Measurements from ENCODE around the gene SLC25A23.
A peak's percentile ranks its signal among the peaks of the same experiment; 100 is the strongest.

Gene SLC25A23

GRCh38 chr19:6460099-6460884, 700 bp upstream of the SLC25A23 start (continued):
- TF ChIP-seq PATZ1 (tag by site-specific recombination; IDR thresholded peaks at IDR 0.05) = peak; percentile 95
- 0 out of 2 replicates have a peak, but pooled peaks have one; percentile 17 for TF ChIP-seq ZNF302 (tag by site-specific recombination; IDR thresholded peaks at IDR 0.05; ENCODE audit: low read depth)
- no peak for TF ChIP-seq ZNF274 (IDR thresholded peaks at IDR 0.05; ENCODE audit: low read length)
- no peak for TF ChIP-seq ZNF274 (tag by site-specific recombination; IDR thresholded peaks at IDR 0.05; ENCODE audit: borderline replicate concordance)
- peak; percentile 72; the same call in 1 of the 2 replicates for TF ChIP-seq REPIN1 (tag by site-specific recombination; IDR thresholded peaks at IDR 0.05; ENCODE audit: low read depth)
- peak; percentile 91 for TF ChIP-seq ZNF24 (tag by site-specific recombination; IDR thresholded peaks at IDR 0.05)
- no peak for TF ChIP-seq ZNF138 (tag by site-specific recombination; IDR thresholded peaks at IDR 0.05; ENCODE audit: borderline replicate concordance)
- TF ChIP-seq, protein P1, sequence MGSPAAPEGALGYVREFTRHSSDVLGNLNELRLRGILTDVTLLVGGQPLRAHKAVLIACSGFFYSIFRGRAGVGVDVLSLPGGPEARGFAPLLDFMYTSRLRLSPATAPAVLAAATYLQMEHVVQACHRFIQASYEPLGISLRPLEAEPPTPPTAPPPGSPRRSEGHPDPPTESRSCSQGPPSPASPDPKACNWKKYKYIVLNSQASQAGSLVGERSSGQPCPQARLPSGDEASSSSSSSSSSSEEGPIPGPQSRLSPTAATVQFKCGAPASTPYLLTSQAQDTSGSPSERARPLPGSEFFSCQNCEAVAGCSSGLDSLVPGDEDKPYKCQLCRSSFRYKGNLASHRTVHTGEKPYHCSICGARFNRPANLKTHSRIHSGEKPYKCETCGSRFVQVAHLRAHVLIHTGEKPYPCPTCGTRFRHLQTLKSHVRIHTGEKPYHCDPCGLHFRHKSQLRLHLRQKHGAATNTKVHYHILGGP (tag by site-specific recombination; IDR thresholded peaks at IDR 0.05) = no peak
- TF ChIP-seq ZNF121 (tag by site-specific recombination; IDR thresholded peaks at IDR 0.05) = peak; percentile 50; the same call in 1 of the 2 replicates
- TF ChIP-seq, protein P2, sequence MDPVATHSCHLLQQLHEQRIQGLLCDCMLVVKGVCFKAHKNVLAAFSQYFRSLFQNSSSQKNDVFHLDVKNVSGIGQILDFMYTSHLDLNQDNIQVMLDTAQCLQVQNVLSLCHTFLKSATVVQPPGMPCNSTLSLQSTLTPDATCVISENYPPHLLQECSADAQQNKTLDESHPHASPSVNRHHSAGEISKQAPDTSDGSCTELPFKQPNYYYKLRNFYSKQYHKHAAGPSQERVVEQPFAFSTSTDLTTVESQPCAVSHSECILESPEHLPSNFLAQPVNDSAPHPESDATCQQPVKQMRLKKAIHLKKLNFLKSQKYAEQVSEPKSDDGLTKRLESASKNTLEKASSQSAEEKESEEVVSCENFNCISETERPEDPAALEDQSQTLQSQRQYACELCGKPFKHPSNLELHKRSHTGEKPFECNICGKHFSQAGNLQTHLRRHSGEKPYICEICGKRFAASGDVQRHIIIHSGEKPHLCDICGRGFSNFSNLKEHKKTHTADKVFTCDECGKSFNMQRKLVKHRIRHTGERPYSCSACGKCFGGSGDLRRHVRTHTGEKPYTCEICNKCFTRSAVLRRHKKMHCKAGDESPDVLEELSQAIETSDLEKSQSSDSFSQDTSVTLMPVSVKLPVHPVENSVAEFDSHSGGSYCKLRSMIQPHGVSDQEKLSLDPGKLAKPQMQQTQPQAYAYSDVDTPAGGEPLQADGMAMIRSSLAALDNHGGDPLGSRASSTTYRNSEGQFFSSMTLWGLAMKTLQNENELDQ (tag by site-specific recombination; IDR thresholded peaks at IDR 0.05; ENCODE audit: low read depth) = 0 out of 2 replicates have a peak, but pooled peaks have one; percentile 14
- TF ChIP-seq ZNF10 (tag by site-specific recombination; IDR thresholded peaks at IDR 0.05) = 0 out of 2 replicates have a peak, but pooled peaks have one; percentile 18
- peak; percentile 92; the same call in 1 of the 2 replicates for TF ChIP-seq KLF7 (tag by site-specific recombination; IDR thresholded peaks at IDR 0.05; ENCODE audit: borderline replicate concordance)
- no peak for TF ChIP-seq ZFP41 (tag by site-specific recombination; IDR thresholded peaks at IDR 0.05; ENCODE audit: borderline replicate concordance)
- 0 out of 2 replicates have a peak, but pooled peaks have one; percentile 71 for TF ChIP-seq RBAK (tag by site-specific recombination; IDR thresholded peaks at IDR 0.05)
- peak; percentile 94 for TF ChIP-seq KLF10 (tag by site-specific recombination; IDR thresholded peaks at IDR 0.05)
- peak; percentile 62; the same call in 1 of the 2 replicates for TF ChIP-seq YY2 (tag by site-specific recombination; IDR thresholded peaks at IDR 0.05)
- TF ChIP-seq SCRT1 (tag by site-specific recombination; IDR thresholded peaks at IDR 0.05; ENCODE audit: borderline replicate concordance) = peak; percentile 96
- TF ChIP-seq, protein P3, sequence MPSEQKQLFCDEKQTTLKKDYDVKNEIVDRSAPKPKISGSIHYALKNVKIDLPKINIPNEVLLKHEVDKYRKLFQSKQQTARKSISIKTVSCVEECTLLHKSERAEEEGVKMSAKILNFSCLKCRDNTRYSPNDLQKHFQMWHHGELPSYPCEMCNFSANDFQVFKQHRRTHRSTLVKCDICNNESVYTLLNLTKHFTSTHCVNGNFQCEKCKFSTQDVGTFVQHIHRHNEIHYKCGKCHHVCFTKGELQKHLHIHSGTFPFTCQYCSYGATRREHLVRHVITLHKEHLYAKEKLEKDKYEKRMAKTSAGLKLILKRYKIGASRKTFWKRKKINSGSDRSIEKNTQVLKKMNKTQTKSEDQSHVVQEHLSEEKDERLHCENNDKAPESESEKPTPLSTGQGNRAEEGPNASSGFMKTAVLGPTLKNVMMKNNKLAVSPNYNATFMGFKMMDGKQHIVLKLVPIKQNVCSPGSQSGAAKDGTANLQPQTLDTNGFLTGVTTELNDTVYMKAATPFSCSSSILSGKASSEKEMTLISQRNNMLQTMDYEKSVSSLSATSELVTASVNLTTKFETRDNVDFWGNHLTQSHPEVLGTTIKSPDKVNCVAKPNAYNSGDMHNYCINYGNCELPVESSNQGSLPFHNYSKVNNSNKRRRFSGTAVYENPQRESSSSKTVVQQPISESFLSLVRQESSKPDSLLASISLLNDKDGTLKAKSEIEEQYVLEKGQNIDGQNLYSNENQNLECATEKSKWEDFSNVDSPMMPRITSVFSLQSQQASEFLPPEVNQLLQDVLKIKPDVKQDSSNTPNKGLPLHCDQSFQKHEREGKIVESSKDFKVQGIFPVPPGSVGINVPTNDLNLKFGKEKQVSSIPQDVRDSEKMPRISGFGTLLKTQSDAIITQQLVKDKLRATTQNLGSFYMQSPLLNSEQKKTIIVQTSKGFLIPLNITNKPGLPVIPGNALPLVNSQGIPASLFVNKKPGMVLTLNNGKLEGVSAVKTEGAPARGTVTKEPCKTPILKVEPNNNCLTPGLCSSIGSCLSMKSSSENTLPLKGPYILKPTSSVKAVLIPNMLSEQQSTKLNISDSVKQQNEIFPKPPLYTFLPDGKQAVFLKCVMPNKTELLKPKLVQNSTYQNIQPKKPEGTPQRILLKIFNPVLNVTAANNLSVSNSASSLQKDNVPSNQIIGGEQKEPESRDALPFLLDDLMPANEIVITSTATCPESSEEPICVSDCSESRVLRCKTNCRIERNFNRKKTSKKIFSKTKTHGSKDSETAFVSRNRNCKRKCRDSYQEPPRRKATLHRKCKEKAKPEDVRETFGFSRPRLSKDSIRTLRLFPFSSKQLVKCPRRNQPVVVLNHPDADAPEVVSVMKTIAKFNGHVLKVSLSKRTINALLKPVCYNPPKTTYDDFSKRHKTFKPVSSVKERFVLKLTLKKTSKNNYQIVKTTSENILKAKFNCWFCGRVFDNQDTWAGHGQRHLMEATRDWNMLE (tag by site-specific recombination; conservative IDR thresholded peaks at IDR 0.05; ENCODE audit: low read depth) = no peak
- TF ChIP-seq ZNF776 (tag by site-specific recombination; IDR thresholded peaks at IDR 0.05; ENCODE audit: borderline replicate concordance) = no peak
- no peak for TF ChIP-seq ZNF19 (tag by site-specific recombination; IDR thresholded peaks at IDR 0.05; ENCODE audit: low read depth)
- TF ChIP-seq ZNF426 (tag by site-specific recombination; IDR thresholded peaks at IDR 0.05) = no peak
- peak; percentile 97 for TF ChIP-seq KLF8 (tag by site-specific recombination; IDR thresholded peaks at IDR 0.05)
- TF ChIP-seq ZNF76 (tag by site-specific recombination; IDR thresholded peaks at IDR 0.05; ENCODE audit: borderline replicate concordance, low read depth) = peak; percentile 88
- TF ChIP-seq HOXC10 (CRISPR knock-in tag; IDR thresholded peaks at IDR 0.05) = no peak
- TF ChIP-seq ZNF133 (tag by site-specific recombination; IDR thresholded peaks at IDR 0.05) = 0 out of 2 replicates have a peak, but pooled peaks have one; percentile 1
- TF ChIP-seq, protein P4, sequence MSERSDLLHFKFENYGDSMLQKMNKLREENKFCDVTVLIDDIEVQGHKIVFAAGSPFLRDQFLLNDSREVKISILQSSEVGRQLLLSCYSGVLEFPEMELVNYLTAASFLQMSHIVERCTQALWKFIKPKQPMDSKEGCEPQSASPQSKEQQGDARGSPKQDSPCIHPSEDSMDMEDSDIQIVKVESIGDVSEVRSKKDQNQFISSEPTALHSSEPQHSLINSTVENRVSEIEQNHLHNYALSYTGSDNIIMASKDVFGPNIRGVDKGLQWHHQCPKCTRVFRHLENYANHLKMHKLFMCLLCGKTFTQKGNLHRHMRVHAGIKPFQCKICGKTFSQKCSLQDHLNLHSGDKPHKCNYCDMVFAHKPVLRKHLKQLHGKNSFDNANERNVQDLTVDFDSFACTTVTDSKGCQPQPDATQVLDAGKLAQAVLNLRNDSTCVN (tag by site-specific recombination; optimal IDR thresholded peaks at IDR 0.05) = peak; percentile 86
- TF ChIP-seq EGR2 (tag by site-specific recombination; IDR thresholded peaks at IDR 0.05; ENCODE audit: low read depth) = peak; percentile 63

Data from HEK293 (cell line).